ENCODE measurements around the gene MTERF2. TPM values are rescaled to one million over a fixed set of nuclear protein-coding genes. Genes with fewer than 3 reads are reported as not detected.
A peak's percentile ranks its signal among the peaks of the same experiment; 100 is the strongest.

The MTERF2 gene
- total RNA-seq, 1 experiment from 2014 or later = 7.8 TPM

- no peak overlapping the region for H2AFZ ChIP-seq (ENCODE audit: low read depth, low read length, poor library complexity, severe bottlenecking)
- ChIA-PET RAD21 (ENCODE audit: low non-redundant PET in 1 of 2, low total read pairs in 2 of 2, uncharacterized antibody in 2 of 2, unreplicated experiment in 2 of 2) (no interaction called here), POLR2A (interaction anchor here (0.5 to 1.2 kb wide), 2 partner anchors 9 to 16 kb away, joined by 3 to 5 read pairs; no protein-coding TSS in a partner anchor), CTCF (no interaction called here)
- peaks cover 8 to 15% of the 10 kb centered on the region in 2 experiments; a peak in 3 of 4 replicates for H3K4me1 ChIP-seq (ENCODE audit: control insufficient read depth in 1 of 2, insufficient read depth in 2 of 2, low read length in 2 of 2)
- H3K36me3 ChIP-seq (ENCODE audit: control insufficient read depth in 1 of 2, insufficient read depth in 2 of 2, low read length in 2 of 2) = peaks cover 0 to 5% of the 10 kb centered on the region in 2 experiments; a peak in 1 of 4 replicates
- H3K79me2 ChIP-seq (ENCODE audit: insufficient read depth, low read length) = peaks cover 6% of the 10 kb centered on the region; the same call in 1 of the 2 replicates
- H3K9me3 ChIP-seq (ENCODE audit: control insufficient read depth in 1 of 2, insufficient read depth in 1 of 2, low read depth in 1 of 2, low read length in 2 of 2) = no peaks in the 10 kb centered on the region
- peak overlapping the region; percentile 84 for H3K4me2 ChIP-seq (ENCODE audit: low read length)
- no peak overlapping the region for H3K27ac ChIP-seq (ENCODE audit: low read depth, low read length)
- no peaks in the 10 kb centered on the region for H3K27me3 ChIP-seq (ENCODE audit: insufficient read depth, low read length)
- peak overlapping the region; percentile 80 for H3K9ac ChIP-seq (ENCODE audit: low read length)
- no peaks in the 10 kb centered on the region for H3K9me2 ChIP-seq (ENCODE audit: insufficient read depth)
- no TSS peak for BruUV-seq (replicated peaks)
- no peak for DNase-seq (ENCODE audit: low read depth, low spot score)
- no peak for ATAC-seq
- TF ChIP-seq SP1 (IDR thresholded peaks at IDR 0.05; ENCODE audit: low read depth) (no peak), ZFX (IDR thresholded peaks at IDR 0.05) (no peak), CEBPB (IDR thresholded peaks at IDR 0.05; ENCODE audit: low read depth) (no peak), SIN3A (IDR thresholded peaks at IDR 0.05; ENCODE audit: low read depth) (no peak), SRF (IDR thresholded peaks at IDR 0.05; ENCODE audit: low read depth) (no peak), TCF7L2 (IDR thresholded peaks at IDR 0.05; ENCODE audit: borderline replicate concordance, extremely low read depth, insufficient read depth, insufficient read length) (no peak), REST (IDR thresholded peaks at IDR 0.05; ENCODE audit: low read depth) (no peak), MAX (IDR thresholded peaks at IDR 0.05) (no peak), RAD21 (IDR thresholded peaks at IDR 0.05; ENCODE audit: low read depth) (no peak), ATF3 (IDR thresholded peaks at IDR 0.05) (no peak), EZH2 (IDR thresholded peaks at IDR 0.05) (no peak), POLR2A (IDR thresholded peaks at IDR 0.05; ENCODE audit: borderline replicate concordance, extremely low read depth, insufficient read depth, insufficient read length) (no peak), ZBTB33 (IDR thresholded peaks at IDR 0.05; ENCODE audit: extremely low read depth, insufficient replicate concordance, low read length) (no peak), FOSL1 (IDR thresholded peaks at IDR 0.05; ENCODE audit: low read depth) (no peak), JUND (IDR thresholded peaks at IDR 0.05) (no peak), POLR2AphosphoS5 (IDR thresholded peaks at IDR 0.05; ENCODE audit: low read depth, low read length) (no peak), YY1 (IDR thresholded peaks at IDR 0.05; ENCODE audit: extremely low read depth, insufficient replicate concordance, low read depth, low read length) (no peak), ZNF274 (IDR thresholded peaks at IDR 0.05; ENCODE audit: low read depth, low read length) (no peak)
- no peaks in the 10 kb centered on the region for H4K20me1 ChIP-seq (ENCODE audit: insufficient read depth)
- intact Hi-C loops (cut with micrococcal nuclease) = no loop called here
- H3K4me3 ChIP-seq (replicated peaks in 1 of 2; ENCODE audit: low read depth in 1 of 2, low read length in 2 of 2) = peak overlapping the region; percentile 72 to 86
These were observed 811 bp downstream of the MTERF2 start for GRCh38 chr12:106986135-106986534.
